Left kidney (tissue), 2 donors: ENCODE data around the gene IQCF5. TPM values are rescaled to one million over a fixed set of nuclear protein-coding genes. Genes with fewer than 3 reads are reported as not detected.
"Not testable (repeated sequence)": the region's sequence is repeated elsewhere in the genome, so short reads cannot be mapped to it uniquely, and the experiment has no call there.

Experiments used
- DNase-seq: peaks from one replicate; pipeline ENCODE4 v3.0.0-alpha.2; 2013
- polyA plus RNA-seq: library from polyadenylated mRNA; unstranded; fragments of 120-200 nt; gene quantifications from one replicate; pipeline ENCODE4 v1.2.1, GENCODE V29; 2013; ENCODE audit not compliant: insufficient read length

Gene IQCF5
- polyA plus RNA-seq, 1 donor, result not detected

DNA sequence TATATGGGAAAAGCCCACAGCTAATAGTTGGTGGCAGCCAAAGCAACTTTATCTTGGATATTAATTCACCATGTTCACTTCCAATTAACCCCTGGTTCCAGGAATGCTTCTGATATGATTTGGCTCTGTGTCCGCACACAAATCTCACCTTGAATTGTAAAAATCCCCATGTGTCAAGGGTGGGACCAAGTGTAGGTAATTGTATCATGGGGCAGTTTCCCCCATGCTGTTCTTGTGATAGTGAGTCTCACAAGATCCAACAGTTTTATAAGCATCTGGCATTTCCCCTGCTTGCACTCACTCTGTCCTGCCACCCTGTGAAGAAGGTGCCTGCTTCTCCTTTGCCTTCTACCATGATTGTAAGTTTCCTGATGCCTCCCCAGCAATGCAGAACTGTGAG lies 6.5 kb downstream of the IQCF5 start:
- DNase-seq, result not testable (repeated sequence)

DNA sequence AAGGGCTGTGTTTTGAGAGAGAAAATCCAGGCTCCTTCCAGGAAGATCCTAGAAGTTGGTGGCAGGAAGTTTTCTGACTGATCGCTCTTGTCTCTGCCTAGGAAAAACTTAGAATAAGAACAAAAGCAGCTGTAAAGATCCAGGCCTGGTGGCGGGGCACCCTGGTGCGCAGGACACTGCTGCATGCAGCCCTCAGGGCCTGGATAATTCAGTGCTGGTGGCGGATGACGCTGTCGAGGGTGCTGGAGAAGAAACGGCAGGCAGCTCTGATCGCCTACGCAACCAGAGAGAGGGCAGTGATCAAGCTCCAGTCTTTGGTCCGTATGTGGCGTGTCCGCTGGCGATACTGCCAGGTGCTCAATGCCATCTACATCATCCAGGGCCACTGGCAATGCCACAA lies 12.5 kb downstream of the IQCF5 start:
- no peak for DNase-seq

DNA sequence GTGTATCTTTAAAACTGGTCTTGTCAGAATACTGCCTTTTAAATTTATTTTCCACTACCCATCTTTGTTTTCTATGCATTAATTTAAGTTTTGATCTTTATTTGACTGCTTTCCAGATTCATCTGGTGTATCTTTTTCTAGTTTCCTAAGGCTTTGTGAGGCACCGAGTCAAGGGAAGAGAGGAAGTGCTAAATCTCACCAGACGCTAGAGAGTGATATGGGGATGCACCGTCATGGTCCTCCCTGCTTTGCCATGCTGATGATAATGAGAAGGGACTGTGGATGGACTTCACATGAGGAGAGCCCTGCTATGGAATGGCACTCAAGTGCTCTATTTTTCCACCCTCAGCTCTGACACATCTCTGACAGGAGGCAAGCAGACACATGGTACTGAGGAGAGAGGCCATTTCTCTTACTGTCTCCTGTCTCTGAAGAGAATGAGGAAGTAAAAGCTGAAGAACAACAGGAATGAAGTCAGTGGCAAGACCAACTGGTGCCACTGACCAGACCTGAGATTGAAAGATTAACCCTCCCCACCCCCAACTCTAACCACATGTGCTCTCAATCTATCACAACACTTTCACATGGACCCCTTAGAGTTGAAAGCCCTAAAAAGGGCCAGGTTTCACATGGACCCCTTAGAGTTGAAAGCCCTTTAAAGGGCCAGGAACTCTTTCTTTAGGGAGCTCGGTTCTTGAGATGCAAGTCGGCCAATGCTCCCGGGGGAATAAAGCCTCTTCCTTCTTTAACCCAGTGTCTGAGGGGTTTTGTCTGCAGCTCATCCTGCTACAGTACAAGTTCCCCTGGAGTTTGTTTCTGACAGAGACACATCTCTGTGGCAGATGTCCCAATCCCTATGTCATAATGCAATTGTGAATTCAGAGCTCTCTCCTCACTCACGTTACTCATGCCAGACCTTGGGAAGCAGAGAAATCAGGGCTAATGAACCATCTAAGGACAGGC lies 14.4 kb downstream of the IQCF5 start, which contains the start of gene IQCF2:
TSS of gene IQCF2 (plus strand) at position 913 of the 963 bp plus-strand sequence. CDS start 52 bp downstream, outside the sequence.
- DNase-seq, result no peak

DNA sequence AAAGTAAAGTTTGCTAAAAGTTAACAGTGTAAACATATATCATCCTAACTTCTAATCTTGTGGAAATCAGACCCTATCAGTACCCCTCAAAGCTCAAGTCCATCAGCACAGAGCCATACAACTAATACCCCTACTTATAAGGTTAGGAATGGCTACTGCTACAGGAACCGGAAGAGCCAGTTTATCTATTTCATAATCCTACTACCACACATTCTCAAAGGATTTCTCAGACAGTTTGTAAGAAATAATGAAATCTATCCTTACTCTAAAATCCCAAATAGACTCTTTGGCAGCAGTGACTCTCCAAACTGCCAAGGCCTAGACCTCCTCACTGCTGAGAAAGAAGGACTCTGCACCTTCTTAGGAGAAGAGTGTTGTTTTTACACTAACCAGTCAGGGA lies 20.0 kb downstream of the IQCF5 start:
- DNase-seq, result not testable (repeated sequence)

DNA sequence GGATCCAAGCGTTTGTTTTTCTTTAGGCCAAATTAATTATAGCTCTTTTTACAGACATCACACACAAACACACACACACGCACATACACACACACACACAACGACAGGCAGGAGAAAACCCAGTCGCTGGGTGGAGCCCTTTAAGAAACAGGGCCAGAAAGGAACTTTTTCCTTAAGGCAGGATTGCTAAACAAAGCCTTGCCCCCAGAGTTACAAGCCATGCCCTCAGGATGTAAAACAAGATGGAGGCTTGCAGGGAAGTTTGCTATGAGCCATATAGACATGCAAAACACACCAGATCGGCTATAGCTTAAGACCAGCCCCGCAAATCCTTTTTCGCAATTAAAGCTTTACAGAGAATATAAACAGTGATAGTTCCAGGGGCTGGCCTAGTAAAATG lies 30.3 kb downstream of the IQCF5 start:
- DNase-seq, result no peak

DNA sequence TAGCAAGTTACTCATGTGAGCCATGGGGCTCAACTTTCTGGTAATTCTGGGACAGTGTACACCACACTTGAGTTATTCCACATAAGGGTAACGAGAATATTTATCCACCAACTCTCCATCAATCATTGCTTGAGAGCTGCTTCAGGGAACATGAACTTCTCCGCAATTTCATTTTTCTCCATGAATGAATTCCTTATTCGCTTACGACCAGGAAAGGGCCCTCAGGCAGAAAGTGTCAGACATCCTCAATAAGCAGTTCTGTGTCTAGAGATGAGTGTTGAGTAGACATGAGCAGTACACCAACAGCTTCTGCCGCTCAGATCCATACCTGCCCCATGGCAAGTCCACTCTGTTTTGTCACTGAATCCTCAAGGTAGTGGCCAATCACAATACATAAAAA lies 38.8 kb downstream of the IQCF5 start:
- DNase-seq, result no peak

DNA sequence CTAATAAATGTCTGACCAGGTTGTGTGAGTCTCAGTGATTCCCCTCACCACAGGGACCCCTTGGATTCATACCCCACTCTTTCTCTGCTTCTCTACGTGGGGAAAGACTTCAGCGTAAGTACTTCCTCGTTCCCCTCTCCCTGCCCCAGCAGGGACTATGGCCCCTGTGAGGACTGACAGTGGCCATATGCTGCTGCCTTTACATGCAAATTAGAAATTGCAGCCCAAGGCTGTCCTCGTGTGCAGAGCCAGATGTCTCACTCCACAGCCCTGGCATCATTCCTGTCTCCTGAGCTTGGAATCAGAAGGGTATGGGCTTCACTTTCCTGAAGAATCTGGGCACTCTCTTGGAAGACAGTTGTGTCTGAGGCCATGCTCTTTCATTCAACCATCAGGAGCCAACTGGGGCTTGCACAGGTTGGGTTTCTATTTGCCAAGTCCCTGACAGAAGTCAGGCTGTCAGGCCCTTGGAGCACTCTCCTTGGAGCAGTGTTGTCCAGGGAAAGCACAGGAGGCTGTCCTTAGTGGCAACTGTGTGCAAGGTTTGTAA lies 44.5 kb downstream of the IQCF5 start:
- no peak for DNase-seq

DNA sequence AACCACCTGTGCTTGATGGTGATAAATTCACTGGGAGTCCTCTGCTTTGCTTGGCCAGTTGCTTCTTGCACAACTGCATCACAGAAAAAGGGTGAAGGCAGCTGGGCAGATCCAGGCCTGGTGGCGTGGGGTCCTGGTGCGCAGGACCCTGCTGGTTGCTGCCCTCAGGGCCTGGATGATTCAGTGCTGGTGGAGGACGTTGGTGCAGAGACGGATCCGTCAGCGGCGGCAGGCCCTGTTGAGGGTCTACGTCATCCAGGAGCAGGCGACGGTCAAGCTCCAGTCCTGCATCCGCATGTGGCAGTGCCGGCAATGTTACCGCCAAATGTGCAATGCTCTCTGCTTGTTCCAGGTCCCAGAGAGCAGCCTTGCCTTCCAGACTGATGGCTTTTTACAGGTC lies 45.1 kb downstream of the IQCF5 start:
- no peak for DNase-seq

DNA sequence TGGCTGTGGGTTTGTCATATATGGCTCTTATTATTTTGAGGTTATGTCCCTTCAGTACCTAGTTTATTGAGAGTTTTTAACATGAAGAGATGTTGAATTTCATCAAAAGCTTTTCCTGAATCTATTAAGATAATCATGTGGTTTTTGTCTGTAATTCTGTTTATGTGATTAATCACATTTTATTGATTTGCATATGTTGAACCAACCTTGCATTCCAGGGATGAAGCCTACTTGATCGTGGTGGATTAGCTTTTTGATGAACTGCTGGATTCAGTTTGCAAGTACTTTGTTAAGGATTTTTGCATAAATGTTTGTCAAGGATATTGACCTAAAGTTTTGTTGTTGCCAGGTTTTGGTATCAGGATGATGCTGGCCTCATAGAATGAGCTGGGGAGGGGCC lies 47.1 kb downstream of the IQCF5 start:
- DNase-seq, result no peak

Other genes starting within 250 kb of the IQCF5 start
- gene TEX264, start 204.3 kb downstream of the IQCF5 start, polyA plus RNA-seq, result 57.3 TPM
- 0.52 TPM for gene GRM2, start 168.5 kb downstream of the IQCF5 start, polyA plus RNA-seq
- not detected for gene IQCF6, start 96.4 kb downstream of the IQCF5 start, polyA plus RNA-seq
- not detected for gene IQCF2, start 14.0 kb downstream of the IQCF5 start, polyA plus RNA-seq
- not detected for gene IQCF1, start 27.8 kb upstream of the IQCF5 start, polyA plus RNA-seq
- gene RRP9, start 66.3 kb upstream of the IQCF5 start, polyA plus RNA-seq, result 17.6 TPM
- gene PARP3, start 66.8 kb upstream of the IQCF5 start, polyA plus RNA-seq, result 18.0 TPM
- 0.48 TPM for gene GPR62, start 79.8 kb upstream of the IQCF5 start, polyA plus RNA-seq
- 60.2 TPM for gene PCBP4, start 91.9 kb upstream of the IQCF5 start, polyA plus RNA-seq
- 76.9 TPM for gene ABHD14B, start 98.4 kb upstream of the IQCF5 start, polyA plus RNA-seq
- 22.3 TPM for gene ABHD14A, start 99.5 kb upstream of the IQCF5 start, polyA plus RNA-seq
- gene ACY1, start 107.9 kb upstream of the IQCF5 start, polyA plus RNA-seq, result 109 TPM
- gene RPL29, start 120.3 kb upstream of the IQCF5 start, polyA plus RNA-seq, result 1,406 TPM
- gene DUSP7, start 181.0 kb upstream of the IQCF5 start, polyA plus RNA-seq, result 13.9 TPM